A673 (cell line): Measurements from ENCODE around the gene TMPRSS11B. TPM values are rescaled to one million over a fixed set of nuclear protein-coding genes. Genes with fewer than 3 reads are reported as not detected.

Experiments used
- BruUV-seq: library from RNA; stranded (reverse); fragments of 400-500 nt; replicated peaks from 2 replicates; lab custom pipeline; 2021; lab: Mats Ljungman, UMichigan
- CTCF ChIA-PET: fragments of 300-600 bp; sonication (Branson Sonifier 250); formaldehyde crosslinking; loops from one replicate; lab custom pipeline; 2022; ENCODE audit warnings: antibody characterized with exemption; lab: Charles Lee
- POLR2A ChIA-PET: fragments of 300-600 bp; sonication (Branson Sonifier 250); formaldehyde crosslinking; loops from one replicate; lab custom pipeline; 2022; ENCODE audit warnings: antibody characterized with exemption; ENCODE audit not compliant: low non-redundant PET; lab: Charles Lee
- DNase-seq: peaks from one replicate; pipeline ENCODE4 v3.0.0-alpha.2; 2015; ENCODE audit warnings: low spot score
- H3K27ac ChIP-seq: fragments of 200-600 bp; sonication (generic); 2 replicates; pipeline ENCODE4 v1.5.1; 2016; ENCODE audit warnings: mixed run types, low read depth, mild to moderate bottlenecking, mixed read lengths, antibody characterized with exemption, low read length; ENCODE audit not compliant: poor library complexity, severe bottlenecking
- H3K27me3 ChIP-seq: fragments of 200-600 bp; sonication (generic); replicated peaks from 2 replicates; pipeline ENCODE4 v1.6.1; 2017; ENCODE audit warnings: mixed run types, low read depth, mild to moderate bottlenecking, mixed read lengths, antibody characterized with exemption, low read length; ENCODE audit not compliant: insufficient read depth, poor library complexity
- H3K36me3 ChIP-seq: fragments of 200-600 bp; sonication (generic); 2 replicates; pipeline ENCODE4 v1.6.1; 2016; ENCODE audit warnings: mixed run types, mild to moderate bottlenecking, mixed read lengths, antibody characterized with exemption, low read length; ENCODE audit not compliant: insufficient read depth, poor library complexity, severe bottlenecking
- H3K4me1 ChIP-seq: fragments of 200-600 bp; sonication (generic); 2 replicates; pipeline ENCODE4 v1.6.1; 2017; ENCODE audit warnings: mixed run types, mild to moderate bottlenecking, mixed read lengths, antibody characterized with exemption, low read length; ENCODE audit not compliant: insufficient read depth, poor library complexity, severe bottlenecking
- H3K4me3 ChIP-seq: fragments of 200-600 bp; sonication (generic); 2 replicates; pipeline ENCODE4 v1.5.1; 2016; ENCODE audit warnings: low read depth, mixed run types, mild to moderate bottlenecking, mixed read lengths, low read length; ENCODE audit not compliant: poor library complexity, severe bottlenecking
- H3K9me3 ChIP-seq: fragments of 200-600 bp; sonication (generic); 2 replicates; pipeline ENCODE4 v1.6.1; 2016; ENCODE audit warnings: mixed run types, low read depth, mild to moderate bottlenecking, mixed read lengths, antibody characterized with exemption, low read length; ENCODE audit not compliant: poor library complexity, severe bottlenecking
- CTCF ChIP-seq: fragments of 300-800, 200-600 bp; sonication (generic); conservative IDR thresholded peaks from 2 replicates; pipeline ENCODE4 v1.5.1; 2017; ENCODE audit warnings: low read depth, mild to moderate bottlenecking, antibody characterized with exemption, low read length, moderate library complexity, mixed read lengths
- EZH2 ChIP-seq: fragments of 200-600 bp; sonication (generic); IDR thresholded peaks from 2 replicates; pipeline ENCODE4 v1.6.1; 2017; ENCODE audit warnings: borderline replicate concordance, low read depth, mild to moderate bottlenecking, mixed read lengths, antibody characterized with exemption, low read length; ENCODE audit not compliant: poor library complexity, severe bottlenecking
- intact Hi-C: fragments of 100-400 bp; cut with micrococcal nuclease; formaldehyde crosslinking; loops from one replicate; pipeline ENCODE4 v1.10.0; 2022; ENCODE audit not compliant: unreplicated experiment
- total RNA-seq: library from RNA; stranded (reverse); gene quantifications from 2 replicates; pipeline ENCODE4 v1.2.3, GENCODE V29; 2021

TMPRSS11B gene
- total RNA-seq, 1 experiment from 2014 or later: not detected

- Histone ChIP-seq H3K4me3 (no peak overlapping the region), H3K4me1 (no peaks in the 10 kb centered on the region), H3K27me3 (no peaks in the 10 kb centered on the region), H3K36me3 (no peaks in the 10 kb centered on the region), H3K27ac (no peak overlapping the region), H3K9me3 (no peaks in the 10 kb centered on the region)
- no TSS peak for BruUV-seq
- CTCF ChIA-PET: no interaction called here
- POLR2A ChIA-PET: no interaction called here
- TF ChIP-seq EZH2 (no peak), CTCF (no peak)
- intact Hi-C loops: no loop called here
- DNase-seq: no peak
These were observed 10.8 kb upstream of the TMPRSS11B start for GRCh38 chr4:68256284-68256683.

- no peak overlapping the region for H3K4me3 ChIP-seq
- no peak overlapping the region for H3K27ac ChIP-seq
- no peaks in the 10 kb centered on the region for H3K9me3 ChIP-seq
- no peaks in the 10 kb centered on the region for H3K27me3 ChIP-seq
- ChIA-PET CTCF (no interaction called here), POLR2A (no interaction called here)
- no peaks in the 10 kb centered on the region for H3K36me3 ChIP-seq
- H3K4me1 ChIP-seq: no peaks in the 10 kb centered on the region
- intact Hi-C loops: no loop called here
- TF ChIP-seq CTCF (no peak), EZH2 (no peak)
- BruUV-seq: no TSS peak
- no peak for DNase-seq
These were observed 4.8 kb upstream of the TMPRSS11B start for GRCh38 chr4:68250151-68250930.

GRCh38 chr4:68249434-68249833 lies 3.9 kb upstream of the TMPRSS11B start:
- BruUV-seq: no TSS peak
- Histone ChIP-seq H3K4me1 (no peaks in the 10 kb centered on the region), H3K9me3 (no peaks in the 10 kb centered on the region), H3K36me3 (no peaks in the 10 kb centered on the region), H3K27me3 (no peaks in the 10 kb centered on the region), H3K27ac (no peak overlapping the region), H3K4me3 (no peak overlapping the region)
- TF ChIP-seq CTCF (no peak), EZH2 (no peak)
- POLR2A ChIA-PET: no interaction called here
- intact Hi-C loops: no loop called here
- CTCF ChIA-PET: no interaction called here
- DNase-seq: no peak
